Measurements from ENCODE around the gene IQCE. TPM values are rescaled to one million over a fixed set of nuclear protein-coding genes. Genes with fewer than 3 reads are reported as not detected.
A peak's percentile ranks its signal among the peaks of the same experiment; 100 is the strongest.

Gene IQCE
- total RNA-seq, 4 donors from 2014 or later: 16.8 to 46.9 (median 26.9) TPM

GRCh38 chr7:2617325-2617905, 58.6 kb downstream of the IQCE start:
- DNase-seq (ENCODE audit: low spot score in 2 of 2): no peak
- H3K4me3 ChIP-seq: peak overlapping the region in 1 of 4 donors; percentile 12
- H3K9me3 ChIP-seq: no peaks in the 10 kb centered on the region
- no peaks in the 10 kb centered on the region for H3K27me3 ChIP-seq
- TF ChIP-seq POLR2A (IDR thresholded peaks at IDR 0.05): no peak
- no peak for TF ChIP-seq EP300 (IDR thresholded peaks at IDR 0.05)
- TF ChIP-seq CTCF (IDR thresholded peaks at IDR 0.05): no peak
- H3K27ac ChIP-seq: peak overlapping the region in 1 of 4 donors; percentile 48
- whole genome bisulfite sequencing, 2 donors: 37 to 46% methylated on average over 22 of the region's 22 CpGs
- H3K36me3 ChIP-seq: no peaks in the 10 kb centered on the region
- peaks cover 0 to 73% (median 28%) of the 10 kb centered on the region in 4 donors for H3K4me1 ChIP-seq

- TF ChIP-seq EP300 (IDR thresholded peaks at IDR 0.05) (no peak), POLR2A (IDR thresholded peaks at IDR 0.05) (no peak), CTCF (IDR thresholded peaks at IDR 0.05) (no peak)
- Histone ChIP-seq H3K27me3 (no peaks in the 10 kb centered on the region), H3K36me3 (no peaks in the 10 kb centered on the region), H3K9me3 (no peaks in the 10 kb centered on the region), H3K4me1 (peaks cover 0 to 74% (median 27%) of the 10 kb centered on the region in 4 donors), H3K4me3 (no peak overlapping the region), H3K27ac (no peak overlapping the region)
- 66% methylated on average over 9 of the region's 9 CpGs for WGBS, 2 donors
- no peak for DNase-seq (ENCODE audit: low spot score in 2 of 2)
Measured at GRCh38 chr7:2619116-2619515, 60.3 kb downstream of the IQCE start.

GRCh38 chr7:2621061-2621828, 62.5 kb downstream of the IQCE start:
- no peak for TF ChIP-seq EP300 (IDR thresholded peaks at IDR 0.05)
- no peak for TF ChIP-seq CTCF (IDR thresholded peaks at IDR 0.05)
- no peak for TF ChIP-seq POLR2A (IDR thresholded peaks at IDR 0.05)
- Histone ChIP-seq H3K4me1 (peaks cover 0 to 67% (median 25%) of the 10 kb centered on the region in 4 donors), H3K4me3 (no peak overlapping the region), H3K36me3 (no peaks in the 10 kb centered on the region), H3K9me3 (no peaks in the 10 kb centered on the region), H3K27ac (peak overlapping the region in 1 of 4 donors; percentile 24), H3K27me3 (no peaks in the 10 kb centered on the region)
- no peak for DNase-seq (ENCODE audit: low spot score in 2 of 2)
- WGBS, 2 donors: 31 to 41% methylated on average over 23 of the region's 23 CpGs

GRCh38 chr7:2621948-2622640, 63.3 kb downstream of the IQCE start:
- TF ChIP-seq POLR2A (IDR thresholded peaks at IDR 0.05): no peak
- TF ChIP-seq EP300 (IDR thresholded peaks at IDR 0.05): no peak
- no peak for TF ChIP-seq CTCF (IDR thresholded peaks at IDR 0.05)
- no peak for DNase-seq (ENCODE audit: low spot score in 2 of 2)
- peaks cover 0 to 67% (median 22%) of the 10 kb centered on the region in 4 donors for H3K4me1 ChIP-seq
- no peaks in the 10 kb centered on the region for H3K36me3 ChIP-seq
- no peaks in the 10 kb centered on the region for H3K9me3 ChIP-seq
- no peaks in the 10 kb centered on the region for H3K27me3 ChIP-seq
- WGBS, 2 donors: 46 to 55% methylated on average over 12 of the region's 12 CpGs
- no peak overlapping the region for H3K4me3 ChIP-seq
- H3K27ac ChIP-seq: no peak overlapping the region
